HG02678 (cell line): ENCODE results near the gene RNPEP.
"Not testable (repeated sequence)": the region's sequence is repeated elsewhere in the genome, so short reads cannot be mapped to it uniquely, and the experiment has no call there.

Source experiments
- ATAC-seq: cut with Tn5 transposase; IDR thresholded peaks from one replicate; pipeline ENCODE4 v1.9.1; 2021; ENCODE audit warnings: mild to moderate bottlenecking, moderate library complexity; ENCODE audit not compliant: unreplicated experiment

RNPEP gene

GRCh38 chr1:202009326-202010179 is 27.1 kb downstream of the RNPEP start:
- peak; percentile 43 for ATAC-seq

GRCh38 chr1:202010180-202011015 is 27.9 kb downstream of the RNPEP start, which contains the start of gene ELF3:
ELF3 (plus strand) TSS chr1:202010587; CDS start chr1:202011137, 550 bp downstream.
- peak; percentile 84 for ATAC-seq

- ATAC-seq, result no peak
These were observed 29.5 kb downstream of the RNPEP start for GRCh38 chr1:202011994-202012393.

- no peak for ATAC-seq
These were observed 30.4 kb downstream of the RNPEP start for GRCh38 chr1:202012544-202013478.

- ATAC-seq, result no peak
These were observed 31.2 kb downstream of the RNPEP start for GRCh38 chr1:202013603-202014002.

GRCh38 chr1:202014060-202014459 is 31.6 kb downstream of the RNPEP start:
- no peak for ATAC-seq

- ATAC-seq, result no peak
These were observed 32.6 kb downstream of the RNPEP start for GRCh38 chr1:202014915-202015661.

- no peak for ATAC-seq
These were observed 33.2 kb downstream of the RNPEP start for GRCh38 chr1:202015662-202015937.

GRCh38 chr1:202016022-202016810 is 33.8 kb downstream of the RNPEP start:
- ATAC-seq, result no peak

- ATAC-seq, result no peak
These were observed 34.6 kb downstream of the RNPEP start for GRCh38 chr1:202016811-202017748.

GRCh38 chr1:202017749-202018467 is 35.5 kb downstream of the RNPEP start:
- ATAC-seq, result no peak

GRCh38 chr1:202018468-202019234 is 36.2 kb downstream of the RNPEP start:
- ATAC-seq, result no peak

GRCh38 chr1:202019235-202019558 is 36.7 kb downstream of the RNPEP start:
- not testable (repeated sequence) for ATAC-seq

- no peak for ATAC-seq
These were observed 40.6 kb downstream of the RNPEP start for GRCh38 chr1:202023001-202023433.

GRCh38 chr1:202029171-202029665 is 46.8 kb downstream of the RNPEP start:
- ATAC-seq, result no peak

GRCh38 chr1:202029727-202030126 is 47.3 kb downstream of the RNPEP start:
- no peak for ATAC-seq

GRCh38 chr1:202031796-202032195 is 49.3 kb downstream of the RNPEP start:
- ATAC-seq, result no peak
